CD4-positive, alpha-beta T cell treated with Interleukin-17A for 1 hour (primary cell): ENCODE measurements around the gene GRAP2.

Source experiments
- DNase-seq: peaks from one replicate; pipeline ENCODE4 v3.0.0-alpha.2; 2020

The GRAP2 gene

DNA sequence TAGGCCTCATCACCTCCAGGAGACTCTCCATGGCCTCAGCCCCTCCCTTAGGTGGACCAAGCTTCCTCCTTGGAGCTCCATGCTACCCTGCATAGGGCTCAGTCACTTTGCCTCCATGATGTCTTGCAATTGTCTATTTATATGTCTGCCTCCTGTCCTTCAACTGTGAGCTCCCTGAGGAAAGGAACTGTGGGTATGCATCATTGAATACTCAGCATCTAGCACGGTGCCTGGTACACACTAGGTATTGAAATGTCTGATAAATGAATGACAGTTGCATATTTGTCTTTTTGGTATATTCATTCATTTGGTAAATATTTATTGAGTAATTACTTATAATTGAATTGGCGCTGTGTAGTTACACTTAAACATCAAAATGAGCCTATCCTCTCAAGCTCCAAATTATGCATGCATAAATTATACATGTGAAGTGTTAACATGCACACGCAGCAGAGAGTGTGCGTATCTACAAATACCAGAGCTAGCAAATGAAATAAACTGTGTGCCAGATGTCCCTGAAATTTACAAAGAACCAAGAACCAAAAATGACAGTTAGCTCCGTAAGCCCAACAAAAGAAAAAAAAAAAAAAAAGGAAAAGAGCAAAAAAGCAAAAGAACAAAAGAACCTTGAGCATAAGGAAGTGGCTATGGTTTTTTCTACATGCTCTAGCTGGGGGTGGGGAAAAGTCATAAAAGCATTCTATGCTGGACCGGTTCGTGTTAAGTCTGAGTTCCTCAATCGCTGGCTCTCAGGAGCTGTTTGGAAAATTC lies 25.2 kb downstream of the GRAP2 start:
- DNase-seq, result no peak

DNA sequence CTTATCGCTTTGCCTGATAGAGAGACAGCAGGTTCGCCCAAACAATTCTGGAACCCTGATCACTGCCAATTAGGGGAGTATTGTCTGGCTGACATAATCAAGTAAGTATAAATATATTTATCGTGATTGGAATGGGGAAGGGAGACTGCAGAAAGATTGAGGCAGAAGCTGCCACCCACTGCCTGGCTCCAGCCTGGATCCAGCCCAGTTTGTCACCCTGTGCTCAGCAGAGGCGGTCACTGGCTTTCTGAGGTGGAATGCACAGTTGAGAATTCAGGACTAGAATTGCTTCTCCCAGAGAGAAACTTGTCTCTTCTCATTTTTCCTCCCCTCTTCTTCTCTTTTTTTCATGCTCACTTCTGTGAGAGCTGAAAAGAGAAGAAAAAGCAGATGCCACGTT lies 25.9 kb downstream of the GRAP2 start:
- DNase-seq, result no peak

DNA sequence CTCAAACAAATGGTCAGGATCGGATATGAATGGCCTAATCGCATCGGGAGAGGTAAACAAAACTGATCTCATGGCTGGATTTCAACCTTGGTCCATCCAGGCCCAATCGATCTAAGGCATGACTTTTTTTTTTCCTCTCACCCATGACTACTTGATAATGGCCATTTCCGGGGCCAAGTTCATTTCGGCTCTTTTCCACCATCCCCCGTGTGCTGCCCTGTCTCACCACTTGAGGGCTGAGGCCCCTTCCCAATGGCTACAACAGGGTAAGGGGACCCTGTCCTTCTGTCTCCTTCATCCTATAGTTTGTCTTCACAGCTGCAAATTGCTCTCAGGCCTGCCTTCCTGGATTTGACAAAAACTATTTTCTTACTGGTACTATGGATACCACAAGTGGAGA lies 26.7 kb downstream of the GRAP2 start:
- DNase-seq, result no peak

DNA sequence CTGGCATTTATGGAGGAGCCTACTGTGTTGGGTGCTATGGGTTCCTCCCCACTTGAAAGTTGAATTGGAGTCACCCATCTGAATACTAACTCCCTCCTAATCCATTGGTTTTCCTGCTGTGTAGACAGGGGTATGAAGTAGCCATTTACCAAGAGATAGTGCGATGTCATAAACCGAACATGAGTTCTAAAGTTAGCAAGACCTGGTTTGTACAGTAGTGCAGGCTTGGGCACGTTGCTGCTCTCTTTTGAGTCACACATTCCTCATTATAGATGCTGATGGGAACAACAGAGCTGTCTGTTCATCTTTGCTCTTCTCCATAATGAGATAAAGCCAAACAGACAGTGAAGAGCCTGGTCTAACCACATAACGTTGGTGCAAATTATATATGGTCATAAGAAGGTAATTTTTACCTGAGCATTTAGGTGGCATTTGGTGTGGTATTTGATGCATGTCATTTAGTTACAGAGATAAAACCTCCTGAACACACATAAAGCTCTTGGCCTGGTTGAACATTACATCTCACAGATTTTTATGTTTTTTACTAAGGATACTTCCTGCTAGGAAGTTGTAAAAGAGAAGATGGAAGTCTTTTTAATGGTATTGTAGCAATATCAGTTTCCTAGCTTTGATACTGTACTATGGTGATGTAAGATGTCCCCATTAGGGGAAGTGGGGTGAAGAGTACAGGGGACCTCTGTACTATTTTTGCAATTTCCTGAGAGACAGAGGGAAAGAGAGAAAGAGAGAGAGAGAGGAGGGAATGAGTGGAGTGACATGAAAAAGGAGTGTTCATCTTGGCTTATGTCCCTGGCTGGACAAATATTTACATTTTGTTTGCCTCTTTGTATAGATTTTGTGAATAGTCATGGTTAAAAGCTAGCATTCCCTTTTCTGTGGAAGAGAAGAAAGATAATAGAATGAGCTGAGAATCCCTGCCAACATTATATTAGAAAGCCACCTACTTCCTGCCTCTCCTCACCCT lies 27.9 kb downstream of the GRAP2 start:
- DNase-seq, result no peak

DNA sequence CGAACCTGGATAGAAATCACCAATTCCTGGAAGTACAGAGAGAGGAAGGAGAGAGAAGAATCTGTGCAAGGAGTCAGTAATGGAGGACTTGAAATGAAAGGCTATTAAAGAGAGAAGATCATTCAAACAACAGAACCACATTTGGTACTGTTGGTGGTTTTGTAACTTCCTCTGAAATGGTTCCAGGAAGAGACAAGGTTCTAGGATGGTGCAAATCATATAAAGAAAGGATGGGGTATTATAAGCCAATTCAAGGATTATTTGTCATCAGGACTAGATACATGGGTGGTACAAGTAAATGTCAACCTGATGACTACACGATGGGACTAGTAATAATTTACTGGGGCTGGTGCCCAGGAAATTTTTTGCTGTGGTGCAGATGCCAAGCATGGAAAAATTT lies 30.4 kb downstream of the GRAP2 start:
- no peak for DNase-seq

DNA sequence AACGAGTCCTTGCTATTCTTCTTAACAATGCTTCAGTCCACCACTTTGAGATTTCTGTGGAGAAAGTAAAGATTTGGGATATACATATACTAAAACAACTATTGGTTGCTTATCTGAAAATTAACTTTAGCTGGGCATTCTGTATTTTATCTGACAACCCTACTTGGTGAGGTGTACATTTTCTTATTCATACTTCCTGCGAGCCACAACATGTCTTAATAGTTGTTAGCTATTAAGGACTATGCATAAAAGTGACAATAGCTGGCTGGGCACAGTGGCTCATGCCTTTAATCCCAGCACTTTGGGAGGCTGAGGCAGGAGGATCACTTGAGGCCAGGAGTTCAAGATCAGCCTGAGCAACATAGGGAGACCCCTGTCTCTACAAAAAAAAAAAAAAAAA lies 31.3 kb downstream of the GRAP2 start:
- DNase-seq, result no peak

DNA sequence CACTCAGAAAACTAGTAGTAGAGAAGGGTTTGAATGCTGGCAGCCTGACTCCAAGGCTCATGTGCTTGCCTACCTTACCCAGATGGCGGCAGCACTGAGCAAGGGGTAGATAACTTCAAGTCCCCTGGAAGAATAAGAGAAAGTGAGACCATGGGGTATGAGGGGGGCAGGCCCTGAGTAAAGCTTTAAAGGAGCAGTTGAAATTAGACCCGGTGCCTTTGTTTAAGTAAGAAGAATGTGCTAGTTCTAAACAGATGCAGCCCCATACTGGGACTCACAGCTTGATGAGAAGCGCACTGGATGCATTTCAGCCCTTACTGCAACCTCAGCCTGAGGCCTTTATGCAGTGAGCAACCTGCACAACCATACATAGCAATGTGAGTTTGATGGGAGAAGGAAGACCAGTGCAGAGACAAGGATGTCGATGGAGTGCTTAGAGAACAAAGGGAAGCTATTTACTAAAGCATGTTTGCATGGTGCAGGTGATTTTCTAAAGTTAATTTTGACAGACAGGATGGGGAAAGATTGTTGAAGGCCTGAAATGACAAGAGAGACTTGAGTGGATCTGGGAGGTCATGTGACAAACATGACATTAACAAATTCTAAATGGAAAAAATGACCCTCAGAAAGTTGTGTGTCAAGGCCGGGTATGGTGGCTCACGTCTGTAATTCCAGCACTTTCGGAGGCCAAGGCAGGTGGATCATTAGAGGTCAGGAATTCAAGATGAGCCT lies 32.2 kb downstream of the GRAP2 start:
- DNase-seq, result peak; percentile 71

DNA sequence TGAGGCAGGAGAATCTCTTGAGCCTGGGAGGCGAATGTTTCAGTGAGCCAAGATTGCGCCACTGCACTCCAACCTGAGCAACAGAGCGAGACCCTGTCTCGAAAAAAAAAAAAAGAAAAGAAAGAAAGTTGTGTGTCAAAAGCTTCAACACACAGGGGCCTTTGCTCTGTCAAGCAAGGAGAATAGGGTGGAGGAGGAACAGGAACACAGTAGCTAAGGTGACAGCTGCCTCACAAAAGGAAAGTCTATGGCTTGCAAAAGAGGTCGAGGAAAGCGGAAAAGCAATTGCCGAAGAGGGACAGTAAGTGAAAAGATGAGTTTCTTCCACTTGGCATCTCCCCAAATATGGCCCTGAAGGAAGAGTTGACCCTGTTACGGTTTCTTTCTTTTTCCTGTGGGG lies 32.9 kb downstream of the GRAP2 start:
- DNase-seq, result no peak

DNA sequence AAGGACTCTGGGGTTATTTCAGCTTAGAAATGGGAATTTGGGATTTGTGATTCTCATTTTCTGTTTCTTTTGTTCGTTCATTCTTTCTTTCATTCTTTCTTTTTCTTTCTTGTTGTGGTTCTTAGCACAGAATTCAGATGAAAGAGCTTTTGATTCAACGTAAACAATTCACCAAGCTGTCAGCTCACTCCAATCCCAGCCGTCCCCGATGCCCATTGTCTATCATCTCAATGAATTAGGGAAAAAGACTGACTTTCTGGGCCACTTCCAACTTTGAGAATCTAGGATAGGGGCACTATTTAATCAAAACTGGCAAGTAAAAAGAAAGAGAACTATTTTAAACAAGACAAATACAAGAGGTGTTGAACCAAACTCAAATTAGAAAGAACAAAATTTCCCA lies 34.2 kb downstream of the GRAP2 start:
- no peak for DNase-seq

DNA sequence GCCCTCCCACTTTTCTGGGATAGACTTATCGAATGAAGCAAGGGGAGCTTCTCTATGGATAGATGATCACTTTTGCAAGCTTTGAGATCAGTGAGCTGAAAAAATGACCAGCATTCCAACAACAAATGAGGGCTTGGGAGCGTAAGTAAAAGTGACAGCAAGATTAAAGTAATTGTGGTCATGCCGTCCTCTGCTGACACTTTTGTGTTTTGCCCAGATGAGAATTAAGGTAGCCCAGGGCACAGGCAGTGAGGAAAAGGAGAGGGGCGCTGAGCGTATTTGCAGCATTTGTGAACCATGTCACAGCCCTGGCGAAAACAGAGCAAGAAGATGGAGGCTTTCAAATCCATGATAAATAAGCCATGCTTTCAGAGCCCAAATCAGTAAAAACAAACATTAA lies 34.7 kb downstream of the GRAP2 start:
- DNase-seq, result no peak

DNA sequence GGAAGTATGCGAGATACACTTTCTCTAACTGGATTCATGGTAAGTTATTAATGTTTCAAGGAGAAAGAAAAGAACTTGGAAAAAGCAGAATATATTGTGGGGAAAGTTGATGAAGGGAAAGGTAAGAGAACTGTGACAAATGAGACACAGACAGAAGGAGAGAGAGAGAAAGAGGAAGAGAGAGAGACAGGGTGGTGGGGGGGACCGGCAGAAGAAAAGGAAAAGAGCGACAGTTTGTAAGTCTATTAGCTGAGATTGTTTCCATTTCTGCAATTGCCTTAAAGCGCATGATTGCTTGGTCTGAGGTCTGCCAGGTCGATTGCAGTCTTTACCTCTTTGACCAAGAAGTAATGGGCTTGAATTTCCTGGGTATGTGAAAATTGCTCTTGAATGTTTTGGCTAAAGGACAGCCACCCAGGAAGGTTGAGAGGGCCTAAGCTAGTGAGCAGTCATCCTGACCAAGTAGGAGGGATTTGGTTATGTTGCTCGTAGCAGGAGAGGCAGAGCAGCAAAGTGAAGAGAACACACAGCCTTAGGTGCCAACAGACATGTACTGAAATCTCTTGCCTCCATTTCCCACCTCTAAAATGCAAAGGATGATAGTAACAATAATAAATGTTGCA lies 35.8 kb downstream of the GRAP2 start:
- no peak for DNase-seq

DNA sequence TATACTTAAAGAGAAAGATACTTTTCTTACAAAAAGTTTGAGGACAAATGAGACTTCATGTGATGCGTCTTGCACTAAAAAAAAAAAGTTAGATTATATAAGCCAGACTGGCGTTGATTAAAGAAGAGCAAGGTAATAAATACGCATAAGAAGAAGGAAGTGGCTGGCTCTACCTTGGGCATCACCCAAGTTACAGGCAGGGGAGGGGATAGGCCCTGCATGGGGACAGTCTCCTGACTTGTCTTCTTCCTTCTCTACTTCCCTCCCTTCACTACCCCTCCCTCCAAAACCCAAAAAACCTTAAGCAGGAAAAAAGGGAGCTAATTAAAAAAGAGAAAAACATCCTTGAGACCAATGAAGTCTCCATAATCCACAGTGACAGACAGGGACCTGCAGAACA lies 37.0 kb downstream of the GRAP2 start:
- peak; percentile 50 for DNase-seq

DNA sequence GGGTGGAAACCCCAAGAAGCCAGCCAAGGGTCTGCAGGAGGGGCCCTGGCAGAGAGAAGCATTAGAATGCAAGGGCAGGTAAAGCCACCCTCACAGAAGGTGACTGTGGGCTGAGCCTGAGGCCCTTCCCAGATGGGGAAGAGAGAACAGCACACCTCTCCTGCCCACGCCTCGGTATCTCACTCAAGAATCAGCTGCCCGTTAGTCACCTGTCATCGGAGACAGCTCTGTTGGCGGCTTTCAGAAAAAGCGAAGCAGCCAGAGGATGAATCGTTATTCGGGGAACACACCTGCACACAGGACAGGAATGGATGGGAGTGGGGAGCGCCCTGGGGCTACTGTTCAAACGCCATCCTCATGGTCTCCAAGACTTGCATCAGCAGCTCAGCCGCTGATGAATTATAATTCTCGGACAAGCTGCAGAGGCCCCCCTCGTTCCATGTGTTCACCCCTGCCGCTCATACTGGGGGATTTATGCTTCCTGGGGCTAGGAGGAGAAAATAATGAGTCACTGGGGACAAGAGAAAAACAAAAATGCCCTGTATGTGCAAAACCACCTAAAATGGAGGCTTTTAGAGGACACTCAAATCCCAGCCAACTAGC lies 37.7 kb downstream of the GRAP2 start:
- DNase-seq, result no peak

DNA sequence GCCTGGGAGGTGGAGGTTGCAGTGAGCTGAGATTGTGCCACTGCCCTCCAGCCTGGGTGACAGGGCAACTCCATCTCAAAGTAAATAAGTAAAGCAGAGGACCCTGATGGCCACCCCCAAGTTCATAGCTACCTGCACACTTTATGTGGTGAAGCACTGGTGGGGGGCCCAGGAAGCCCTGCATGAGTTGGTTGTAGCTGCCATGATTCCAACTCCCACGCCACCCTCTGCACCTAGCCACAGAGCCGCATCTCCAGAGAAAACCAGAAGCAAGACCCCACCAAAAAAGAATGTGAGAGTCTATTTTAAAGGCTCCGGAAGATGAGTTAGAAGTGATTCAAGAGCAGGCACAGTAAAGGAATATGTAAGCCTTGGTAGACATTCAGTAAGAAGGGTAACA lies 38.9 kb downstream of the GRAP2 start:
- no peak for DNase-seq

DNA sequence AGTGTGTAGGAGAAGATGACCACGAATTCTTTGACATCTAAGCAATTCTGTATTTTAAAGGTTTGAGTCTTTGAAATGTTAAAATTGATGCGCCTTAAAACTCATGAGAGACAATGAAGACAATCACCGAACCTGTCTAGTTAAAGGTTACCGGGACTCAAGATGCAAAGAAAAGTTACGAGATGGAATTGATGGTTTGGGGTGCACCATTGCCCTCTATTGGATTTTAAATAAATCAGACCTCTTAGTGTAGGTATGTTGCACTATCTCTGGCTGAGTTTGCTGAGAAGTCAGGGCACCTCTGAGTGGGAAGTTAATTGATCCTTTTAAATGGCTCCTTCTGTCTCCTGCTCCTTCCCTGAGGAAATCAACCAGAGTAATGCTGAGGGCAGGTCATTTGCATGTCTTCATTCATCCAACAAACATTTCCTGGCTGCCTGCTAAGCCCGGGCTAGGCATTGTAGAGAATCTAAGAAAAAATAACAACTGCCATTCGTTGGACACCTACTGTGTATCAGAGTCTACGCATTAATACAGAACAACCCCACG lies 39.9 kb downstream of the GRAP2 start:
- DNase-seq, result peak; percentile 77

DNA sequence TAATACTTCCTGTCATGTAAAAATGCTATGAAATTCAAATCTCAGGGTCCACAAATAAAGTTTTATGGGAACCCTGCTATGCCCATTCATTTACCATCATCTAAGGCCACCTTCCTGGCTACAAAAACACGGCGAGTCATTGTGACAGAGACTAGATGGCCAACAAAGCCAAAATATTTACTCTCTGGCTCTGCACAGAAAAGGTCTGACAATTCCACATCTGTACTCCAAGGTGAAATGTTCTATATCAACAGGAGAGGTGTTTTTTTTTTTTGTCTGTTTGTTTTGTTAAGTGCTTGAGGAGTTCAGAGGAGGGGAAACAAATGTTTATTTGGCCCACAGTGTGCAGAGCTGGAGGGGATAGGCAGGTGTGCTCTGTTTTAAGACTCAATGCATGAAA lies 40.7 kb downstream of the GRAP2 start:
- DNase-seq, result no peak

DNA sequence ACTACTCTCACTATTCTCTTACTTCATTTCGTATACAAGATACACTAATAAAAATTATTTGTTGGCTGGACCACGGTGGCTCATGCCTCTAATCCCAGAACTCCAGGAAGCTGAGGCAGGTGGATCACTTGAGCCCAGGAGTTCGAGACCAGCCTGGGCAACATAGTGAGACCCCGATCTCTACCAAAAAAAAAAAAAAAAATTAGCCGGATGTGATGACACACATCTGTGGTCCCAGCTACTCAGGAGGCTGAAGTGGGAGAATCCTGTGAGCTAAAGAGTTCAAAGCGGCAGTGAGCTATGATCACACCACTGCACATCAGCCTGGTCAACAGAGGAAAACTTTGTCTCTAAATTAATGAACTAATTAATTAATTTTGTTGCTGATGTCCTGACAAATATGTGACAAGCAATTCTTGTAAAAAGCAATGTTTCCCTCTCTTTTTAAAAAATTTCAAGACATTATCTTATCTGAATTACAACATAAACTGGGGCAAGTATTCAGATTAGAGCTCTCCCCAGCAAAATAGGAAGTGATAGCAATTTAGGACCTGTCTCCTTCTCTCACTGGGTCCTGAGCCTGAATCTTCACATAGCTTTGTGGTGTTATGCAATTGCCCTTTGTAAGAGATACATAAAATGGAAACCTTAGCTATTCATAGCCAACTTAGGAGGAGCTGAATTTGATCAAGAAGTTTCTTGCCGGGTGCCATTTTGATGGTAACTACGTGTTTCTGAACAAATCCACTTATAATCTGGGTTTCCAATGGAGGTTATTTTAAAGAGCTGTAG lies 41.8 kb downstream of the GRAP2 start:
- peak; percentile 42 for DNase-seq

DNA sequence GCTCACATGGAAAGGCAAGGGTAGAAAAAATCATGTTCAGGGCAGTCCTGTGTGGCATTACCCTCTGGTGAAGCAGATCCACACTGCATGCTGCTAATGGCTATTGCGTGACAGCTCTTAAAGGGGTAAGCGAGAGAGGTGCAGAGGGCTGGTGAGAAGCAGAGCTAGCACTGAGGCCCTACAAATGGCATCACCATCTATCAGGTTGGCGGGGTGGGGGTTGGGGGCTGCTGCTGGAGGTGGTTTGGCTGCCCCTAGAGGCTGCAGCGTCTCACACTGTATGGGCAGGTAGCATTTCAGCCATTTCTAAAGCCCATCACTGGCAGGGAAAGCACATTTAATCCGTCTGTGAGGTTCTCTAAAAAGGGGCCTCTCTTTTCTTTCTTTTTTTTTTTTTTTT lies 42.5 kb downstream of the GRAP2 start:
- DNase-seq, result peak; percentile 43

DNA sequence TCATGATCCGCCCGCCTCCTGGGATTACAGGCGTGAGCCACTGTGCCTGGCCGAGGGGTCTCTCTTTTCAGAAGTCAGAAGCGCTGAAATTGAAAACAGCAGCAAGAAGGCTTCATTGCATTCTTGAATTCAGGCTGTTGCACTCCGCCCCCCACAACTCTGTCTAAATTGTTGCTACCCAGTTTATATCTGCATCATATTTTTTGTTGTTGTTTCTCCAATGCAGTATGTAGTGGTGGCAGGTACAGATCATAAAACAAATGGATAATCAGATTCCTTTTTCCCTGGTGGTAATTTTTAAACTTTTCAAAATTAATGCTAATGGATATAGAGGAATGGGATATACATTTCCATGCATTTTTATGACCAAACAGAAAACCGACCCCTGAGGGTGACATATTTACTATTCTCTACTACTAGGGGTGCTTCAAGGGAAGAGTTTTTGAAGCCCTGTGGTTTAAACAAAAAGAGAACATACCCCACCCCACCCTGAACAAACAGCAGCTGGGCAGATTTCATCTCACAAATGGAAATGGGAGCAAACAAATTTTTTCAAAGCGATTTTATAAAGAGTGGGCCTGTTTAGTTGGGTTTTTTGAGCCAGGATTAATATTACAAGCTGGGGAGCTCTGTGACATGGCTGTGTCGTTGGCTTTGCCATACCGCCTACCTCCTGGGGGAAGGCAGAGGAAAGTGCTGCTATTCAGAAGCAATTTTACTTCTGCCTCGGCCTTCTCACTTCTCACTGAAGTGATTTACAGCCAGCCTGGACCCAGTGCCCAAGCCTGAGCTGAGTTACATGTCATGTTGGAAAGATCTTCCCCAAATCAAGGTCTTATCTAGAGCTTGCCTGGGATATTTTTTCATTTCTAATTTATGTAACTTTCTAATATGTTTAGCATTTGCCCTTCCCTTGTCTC lies 43.3 kb downstream of the GRAP2 start:
- no peak for DNase-seq

DNA sequence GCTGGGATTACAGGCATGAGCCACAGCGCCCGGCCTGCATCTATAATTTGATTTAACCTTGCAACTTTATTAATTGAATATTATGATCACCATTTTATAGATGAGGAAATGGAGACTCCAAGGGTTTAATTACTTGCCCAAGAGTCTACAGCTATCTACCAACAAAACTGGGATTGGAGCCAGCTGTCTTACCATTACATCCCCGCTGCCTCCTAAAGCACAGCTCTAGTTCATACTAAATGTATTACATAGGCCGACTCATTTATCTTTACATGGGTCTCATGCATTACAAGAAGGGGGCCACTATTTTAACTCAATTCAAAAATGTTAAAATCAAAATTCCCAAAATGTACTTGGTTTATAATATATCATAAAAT lies 45.2 kb downstream of the GRAP2 start:
- no peak for DNase-seq
